Spleen (tissue), 11 donors: ENCODE data around the gene PAX7. TPM values are rescaled to one million over a fixed set of nuclear protein-coding genes. Genes with fewer than 3 reads are reported as not detected.

Source experiments
- DNase-seq: peaks from one replicate; pipeline ENCODE4 v3.0.0-alpha.2; 2020
- H3K27ac ChIP-seq, 8 donors: fragments of 200-600 bp; sonication (generic) in 7 of 8; 1 replicate in 4 of 8; 2 replicates in 4 of 8; pipeline versions ENCODE4 v1.5.0 to v1.8.0; 2016 to 2021; ENCODE audit warnings: inconsistent platforms in 4 of 8, mild to moderate bottlenecking in 4 of 8, moderate library complexity in 1 of 8
- H3K27me3 ChIP-seq, 7 donors: fragments of 200-600 bp; sonication (generic) in 6 of 7; replicated peaks in 1 of 7; 1 replicate in 4 of 7; 2 replicates in 3 of 7; pipeline versions ENCODE4 v1.5.0 to v1.8.0; 2016 to 2021; ENCODE audit warnings: inconsistent platforms in 3 of 7, mild to moderate bottlenecking in 1 of 7
- H3K36me3 ChIP-seq, 6 donors: fragments of 200-600 bp; sonication (generic) in 5 of 6; 1 replicate in 4 of 6; 2 replicates in 2 of 6; pipeline versions ENCODE4 v1.5.0 to v1.8.0; 2016 to 2021; ENCODE audit warnings: inconsistent platforms in 2 of 6
- H3K4me1 ChIP-seq, 6 donors: fragments of 200-600 bp; sonication (generic) in 5 of 6; 1 replicate in 3 of 6; 2 replicates in 3 of 6; pipeline versions ENCODE4 v1.5.0 to v1.8.0; 2016 to 2021; ENCODE audit warnings: inconsistent platforms in 3 of 6
- H3K4me3 ChIP-seq, 8 donors: fragments of 200-600 bp; sonication (generic) in 7 of 8; 1 replicate in 4 of 8; 2 replicates in 4 of 8; pipeline versions ENCODE4 v1.5.0 to v1.8.0; 2016 to 2021; ENCODE audit warnings: inconsistent platforms in 4 of 8, mild to moderate bottlenecking in 4 of 8, moderate library complexity in 2 of 8
- H3K9me3 ChIP-seq, 8 donors: fragments of 200-600 bp; sonication (generic) in 7 of 8; 1 replicate in 4 of 8; 2 replicates in 4 of 8; pipeline versions ENCODE4 v1.5.0 to v1.8.0; 2016 to 2021; ENCODE audit warnings: inconsistent platforms in 4 of 8
- POLR2A ChIP-seq, 3 donors: fragments of 450-650 bp; IDR thresholded peaks; one replicate each; pipeline ENCODE4 v1.5.1; 2017; ENCODE audit warnings: antibody characterized with exemption in 3 of 3, mild to moderate bottlenecking in 1 of 3
- POLR2AphosphoS5 ChIP-seq, 3 donors: sonication (generic); formaldehyde crosslinking; IDR thresholded peaks; one replicate each; pipeline ENCODE4 v1.5.1; 2017; ENCODE audit warnings: antibody characterized with exemption in 3 of 3
- WGBS, 5 donors: extraction: QIAGEN DNeasy Blood & Tissue Kit in 3 of 5; methylation state at CpG; one replicate each; pipeline versions ENCODE4 v1.1.5 to v1.1.7; 2013 to 2018; 5-methylcytosine and 5-hydroxymethylcytosine counted together
- intact Hi-C: fragments of 100-400 bp; cut with DNase I; formaldehyde crosslinking; loops from one replicate; pipeline ENCODE4 v1.15.0; 2023; ENCODE audit warnings: low total_unique reads
- polyA plus RNA-seq, 3 donors: library from polyadenylated mRNA; stranded (reverse); fragments of 200-250 nt; gene quantifications; one replicate each; pipeline ENCODE4 v1.2.1, GENCODE V29; 2013
- total RNA-seq, 7 donors: library from RNA; depleted of rRNA in 3 of 7; stranded (reverse); fragments of >200 nt in 3 of 7; fragmentation: NEBNext Ultra II Directional in 4 of 7; extraction: Animal tissue kit (Norgen Biotek cat#: 25700) in 4 of 7; gene quantifications; one replicate each; pipeline versions ENCODE4 v1.1.0 to v1.2.1, GENCODE V29; 2016 to 2021
- TF ChIP-seq, protein P1 (sequence below), 11 experiments: fragments of 200-600 bp in 7 of 11; fragments of 450-650 bp in 4 of 11; sonication (generic) in 4 of 11; IDR thresholded peaks in 8 of 11; conservative IDR thresholded peaks in 3 of 11; 1 replicate in 7 of 11; 2 replicates in 4 of 11; pipeline versions ENCODE4 v1.4.0 to v1.8.0; 2016 to 2021; ENCODE audit warnings: antibody characterized with exemption in 11 of 11, inconsistent platforms in 4 of 11, mild to moderate bottlenecking in 1 of 11
- donor health status: healthy with polysubstance abuse.
- donor health status: DM: no; HTN: no; CAD: no; lungs with moderate emphysema.
- donor health status: DM: no; HTN: no; CAD: no.
- donor health status: Bipolar disorder and iron deficiency.
- donor health status: healthy.
- donor health status: DM: no; HTN: no; CAD: no.
- donor health status: DM: yes; HTN: yes; CAD: no.

PAX7 gene
- total and polyA plus RNA-seq, 10 donors, result not detected

DNA sequence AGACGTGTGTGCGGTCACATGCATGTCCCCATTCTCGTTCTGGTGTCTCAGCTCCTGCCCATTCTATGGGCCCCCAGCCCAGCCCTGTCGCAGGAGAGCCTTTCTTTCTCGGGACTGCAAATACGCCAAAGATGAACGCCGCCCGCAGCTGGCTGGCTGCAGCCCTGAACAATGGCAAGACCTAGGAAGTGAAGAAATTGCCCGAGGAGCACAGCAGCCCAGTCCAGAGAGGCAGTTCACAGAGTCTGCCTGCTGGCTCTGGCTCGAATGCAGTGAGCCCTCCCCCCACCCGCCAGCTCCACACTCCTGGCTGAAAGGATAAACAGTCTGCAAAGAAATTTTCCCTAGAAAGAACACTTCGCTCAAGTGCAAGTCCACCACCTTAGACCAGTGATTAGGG, 23.3 kb downstream of the PAX7 start:
- intact Hi-C loops, result no loop called here
- no peaks in the 10 kb centered on the region for H3K36me3 ChIP-seq
- H3K4me3 ChIP-seq, result no peak overlapping the region
- no peak overlapping the region for H3K27ac ChIP-seq
- H3K27me3 ChIP-seq, result peaks cover 0 to 100% (median 60%) of the 10 kb centered on the region in 7 donors
- H3K4me1 ChIP-seq, result peaks cover 0 to 3% (median 0%) of the 10 kb centered on the region in 6 donors
- WGBS, 5 donors, result 23 to 29% (median 26%) methylated on average over 8 to 13 of the region's 13 CpGs
- H3K9me3 ChIP-seq, result no peaks in the 10 kb centered on the region
- TF ChIP-seq, protein P1, sequence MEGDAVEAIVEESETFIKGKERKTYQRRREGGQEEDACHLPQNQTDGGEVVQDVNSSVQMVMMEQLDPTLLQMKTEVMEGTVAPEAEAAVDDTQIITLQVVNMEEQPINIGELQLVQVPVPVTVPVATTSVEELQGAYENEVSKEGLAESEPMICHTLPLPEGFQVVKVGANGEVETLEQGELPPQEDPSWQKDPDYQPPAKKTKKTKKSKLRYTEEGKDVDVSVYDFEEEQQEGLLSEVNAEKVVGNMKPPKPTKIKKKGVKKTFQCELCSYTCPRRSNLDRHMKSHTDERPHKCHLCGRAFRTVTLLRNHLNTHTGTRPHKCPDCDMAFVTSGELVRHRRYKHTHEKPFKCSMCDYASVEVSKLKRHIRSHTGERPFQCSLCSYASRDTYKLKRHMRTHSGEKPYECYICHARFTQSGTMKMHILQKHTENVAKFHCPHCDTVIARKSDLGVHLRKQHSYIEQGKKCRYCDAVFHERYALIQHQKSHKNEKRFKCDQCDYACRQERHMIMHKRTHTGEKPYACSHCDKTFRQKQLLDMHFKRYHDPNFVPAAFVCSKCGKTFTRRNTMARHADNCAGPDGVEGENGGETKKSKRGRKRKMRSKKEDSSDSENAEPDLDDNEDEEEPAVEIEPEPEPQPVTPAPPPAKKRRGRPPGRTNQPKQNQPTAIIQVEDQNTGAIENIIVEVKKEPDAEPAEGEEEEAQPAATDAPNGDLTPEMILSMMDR (IDR thresholded peaks at IDR 0.05 in 8 of 11, conservative IDR thresholded peaks at IDR 0.05 in 3 of 11), result no peak
- TF ChIP-seq POLR2A (IDR thresholded peaks at IDR 0.05) (no peak), POLR2AphosphoS5 (IDR thresholded peaks at IDR 0.05) (no peak)
- no peak for DNase-seq

DNA sequence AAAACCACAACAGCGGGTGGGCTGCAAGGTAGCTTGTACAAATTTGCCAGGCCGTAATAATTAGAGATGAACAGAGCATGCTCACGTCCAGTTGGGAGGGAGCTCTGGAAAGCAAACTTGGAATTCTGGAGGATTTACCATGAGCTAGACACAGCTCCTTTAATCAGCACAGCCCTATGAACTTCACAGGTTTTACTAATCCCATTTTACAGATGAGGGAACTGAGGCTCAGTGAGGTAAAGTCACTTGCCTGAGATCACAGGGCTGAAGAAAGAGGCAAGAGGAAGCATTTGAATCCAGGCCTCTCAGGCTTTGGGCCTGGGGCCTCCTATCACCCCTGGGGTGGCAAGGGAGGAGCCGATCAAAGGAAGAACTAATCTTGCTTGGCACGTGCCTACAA, 24.0 kb downstream of the PAX7 start:
- DNase-seq, result no peak
- 76 to 86% (median 85%) methylated on average over 5 of the region's 5 CpGs for WGBS, 5 donors
- H3K36me3 ChIP-seq, result no peaks in the 10 kb centered on the region
- H3K4me3 ChIP-seq, result no peak overlapping the region
- H3K27ac ChIP-seq, result no peak overlapping the region
- H3K4me1 ChIP-seq, result peaks cover 0 to 3% (median 0%) of the 10 kb centered on the region in 6 donors
- H3K9me3 ChIP-seq, result no peaks in the 10 kb centered on the region
- H3K27me3 ChIP-seq, result peaks cover 0 to 100% (median 55%) of the 10 kb centered on the region in 7 donors
- TF ChIP-seq, protein P1 (IDR thresholded peaks at IDR 0.05 in 8 of 11, conservative IDR thresholded peaks at IDR 0.05 in 3 of 11), result no peak
- TF ChIP-seq POLR2AphosphoS5 (IDR thresholded peaks at IDR 0.05) (no peak), POLR2A (IDR thresholded peaks at IDR 0.05) (no peak)
- intact Hi-C loops, result no loop called here

DNA sequence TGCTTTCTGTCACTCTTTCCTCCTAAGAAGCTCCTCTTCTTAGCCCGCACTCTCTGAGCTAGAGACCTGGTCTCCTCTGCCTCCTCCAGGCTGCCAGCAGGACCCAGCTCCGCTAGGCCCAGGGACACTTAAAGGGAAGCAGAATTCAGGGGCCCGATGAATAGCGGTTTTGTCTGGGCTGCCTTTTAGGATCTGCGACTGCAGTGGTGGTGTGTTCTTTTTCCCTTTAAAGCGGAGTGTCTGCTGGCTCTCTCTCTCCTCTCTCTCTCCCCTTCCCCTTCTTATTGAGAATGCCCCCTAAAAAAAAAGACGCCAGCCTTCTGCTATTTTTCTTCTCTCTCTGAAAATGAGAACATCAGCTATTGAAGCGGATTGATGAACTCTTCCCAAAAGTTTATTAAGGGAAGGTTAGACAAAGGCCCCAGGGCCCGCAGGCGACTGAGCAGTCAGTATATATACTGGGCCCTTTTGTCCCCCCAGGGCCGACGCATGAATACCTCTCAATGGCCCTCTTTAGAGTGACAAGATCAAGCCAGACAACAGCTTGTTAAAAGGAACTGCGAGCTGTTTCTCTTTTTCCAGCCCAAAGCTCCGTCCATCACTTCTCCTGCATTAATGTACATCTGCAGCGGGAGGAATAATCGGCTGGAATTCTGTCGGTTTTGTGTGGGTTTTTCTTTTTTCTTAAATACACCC, 27.0 kb downstream of the PAX7 start:
- TF ChIP-seq, protein P1 (IDR thresholded peaks at IDR 0.05 in 8 of 11, conservative IDR thresholded peaks at IDR 0.05 in 3 of 11), result no peak
- TF ChIP-seq POLR2AphosphoS5 (IDR thresholded peaks at IDR 0.05), result no peak
- no peak for TF ChIP-seq POLR2A (IDR thresholded peaks at IDR 0.05)
- H3K27ac ChIP-seq, result no peak overlapping the region
- intact Hi-C loops, result no loop called here
- 52 to 58% (median 55%) methylated on average over 17 of the region's 17 CpGs for WGBS, 5 donors
- no peaks in the 10 kb centered on the region for H3K9me3 ChIP-seq
- no peak for DNase-seq
- H3K4me1 ChIP-seq, result no peaks in the 10 kb centered on the region
- H3K4me3 ChIP-seq, result no peak overlapping the region
- H3K27me3 ChIP-seq, result peaks cover 0 to 98% (median 35%) of the 10 kb centered on the region in 7 donors
- no peaks in the 10 kb centered on the region for H3K36me3 ChIP-seq

DNA sequence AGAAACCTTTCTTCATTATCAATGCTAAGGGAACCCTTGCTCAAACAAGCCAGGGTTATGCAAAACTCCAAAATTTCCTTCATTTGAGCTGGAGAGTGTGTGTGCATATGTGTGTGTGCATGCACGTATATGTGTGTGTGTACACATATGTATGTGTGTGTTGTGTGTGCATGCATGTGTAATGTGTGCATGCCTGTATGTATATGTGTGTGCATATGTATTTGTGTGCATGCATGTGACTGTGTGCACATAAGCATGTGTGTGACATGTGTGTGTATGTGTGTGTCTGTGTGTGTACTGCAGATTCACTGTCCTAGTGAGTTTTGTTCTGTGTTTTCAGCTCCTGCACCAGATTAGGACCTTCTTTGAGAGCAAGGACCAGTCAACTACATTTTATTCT, 28.2 kb downstream of the PAX7 start:
- H3K9me3 ChIP-seq, result no peaks in the 10 kb centered on the region
- peaks cover 0 to 98% (median 25%) of the 10 kb centered on the region in 7 donors for H3K27me3 ChIP-seq
- H3K4me1 ChIP-seq, result no peaks in the 10 kb centered on the region
- TF ChIP-seq POLR2AphosphoS5 (IDR thresholded peaks at IDR 0.05) (no peak), POLR2A (IDR thresholded peaks at IDR 0.05) (no peak)
- TF ChIP-seq, protein P1 (IDR thresholded peaks at IDR 0.05 in 8 of 11, conservative IDR thresholded peaks at IDR 0.05 in 3 of 11), result no peak
- no peak overlapping the region for H3K4me3 ChIP-seq
- H3K27ac ChIP-seq, result no peak overlapping the region
- WGBS, 5 donors, result 70 to 88% (median 82%) methylated on average over 1 of the region's 1 CpG
- no peak for DNase-seq
- intact Hi-C loops, result no loop called here
- no peaks in the 10 kb centered on the region for H3K36me3 ChIP-seq
